Nephron progenitor cell (in vitro differentiated cells): ENCODE measurements around the gene LDLRAP1.

Experiments used
- DNase-seq: peaks from one replicate; pipeline ENCODE4 v3.0.0; 2021
- H3K27ac Mint-ChIP-seq: 2 replicates; pipeline ENCODE4 v1.8.0; 2021; ENCODE audit warnings: mild to moderate bottlenecking, moderate library complexity, mixed read lengths
- H3K27me3 Mint-ChIP-seq: 2 replicates; pipeline ENCODE4 v1.8.0; 2021; ENCODE audit warnings: mild to moderate bottlenecking, low read depth, mixed read lengths; ENCODE audit not compliant: poor library complexity
- H3K36me3 Mint-ChIP-seq: 2 replicates; pipeline ENCODE4 v1.8.0; 2021; ENCODE audit warnings: low read depth, mixed read lengths
- H3K4me1 Mint-ChIP-seq: 2 replicates; pipeline ENCODE4 v1.8.0; 2021; ENCODE audit warnings: mixed read lengths
- H3K4me3 Mint-ChIP-seq: 2 replicates; pipeline ENCODE4 v1.8.0; 2021; ENCODE audit warnings: mild to moderate bottlenecking, moderate library complexity, mixed read lengths
- H3K9me3 Mint-ChIP-seq: 2 replicates; pipeline ENCODE4 v1.8.0; 2021; ENCODE audit warnings: mild to moderate bottlenecking, moderate library complexity, mixed read lengths
- TF ChIP-seq, protein P1 (sequence below): fragments of 200-600 bp; sonication (generic); IDR thresholded peaks from 2 replicates; pipeline ENCODE4 v1.5.0; 2021; ENCODE audit warnings: antibody characterized with exemption

The LDLRAP1 gene

DNA sequence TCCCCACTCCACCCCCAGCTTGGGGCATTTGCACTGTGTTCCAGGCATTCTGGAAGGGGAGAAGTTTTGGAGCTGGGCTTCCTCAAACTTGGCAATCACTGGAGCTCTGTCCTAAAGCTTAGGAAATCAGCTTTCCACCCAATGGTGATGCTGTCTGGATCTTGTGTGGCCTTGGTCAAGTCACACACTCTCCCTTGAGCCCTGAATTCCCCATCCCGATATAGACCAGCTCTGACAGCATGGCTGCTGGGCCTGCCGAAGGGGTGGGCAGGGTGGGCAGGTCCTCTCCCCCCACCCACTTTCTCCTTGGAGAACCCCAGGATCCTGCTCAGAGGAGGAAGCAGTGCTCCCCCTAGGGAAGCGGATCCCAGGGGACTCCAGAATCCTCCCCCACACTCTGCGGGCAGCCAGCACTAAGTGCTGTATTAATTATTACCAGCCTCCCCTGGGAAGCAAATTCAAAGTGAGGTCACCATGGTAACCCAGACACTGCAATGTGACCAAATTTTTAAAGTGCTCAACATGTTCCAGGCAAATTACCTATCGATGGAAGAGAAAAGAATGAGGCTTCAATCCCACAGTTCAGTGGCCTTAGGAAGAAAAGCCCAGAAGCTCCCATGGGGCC is 21.3 kb upstream of the LDLRAP1 start:
- Mint-ChIP-seq H3K9me3 (peaks cover 6% of the 10 kb centered on the region), H3K4me3 (no peak overlapping the region), H3K27ac (no peak overlapping the region), H3K4me1 (no peaks in the 10 kb centered on the region), H3K36me3 (no peaks in the 10 kb centered on the region), H3K27me3 (peaks cover 5% of the 10 kb centered on the region)
- TF ChIP-seq, protein P1, sequence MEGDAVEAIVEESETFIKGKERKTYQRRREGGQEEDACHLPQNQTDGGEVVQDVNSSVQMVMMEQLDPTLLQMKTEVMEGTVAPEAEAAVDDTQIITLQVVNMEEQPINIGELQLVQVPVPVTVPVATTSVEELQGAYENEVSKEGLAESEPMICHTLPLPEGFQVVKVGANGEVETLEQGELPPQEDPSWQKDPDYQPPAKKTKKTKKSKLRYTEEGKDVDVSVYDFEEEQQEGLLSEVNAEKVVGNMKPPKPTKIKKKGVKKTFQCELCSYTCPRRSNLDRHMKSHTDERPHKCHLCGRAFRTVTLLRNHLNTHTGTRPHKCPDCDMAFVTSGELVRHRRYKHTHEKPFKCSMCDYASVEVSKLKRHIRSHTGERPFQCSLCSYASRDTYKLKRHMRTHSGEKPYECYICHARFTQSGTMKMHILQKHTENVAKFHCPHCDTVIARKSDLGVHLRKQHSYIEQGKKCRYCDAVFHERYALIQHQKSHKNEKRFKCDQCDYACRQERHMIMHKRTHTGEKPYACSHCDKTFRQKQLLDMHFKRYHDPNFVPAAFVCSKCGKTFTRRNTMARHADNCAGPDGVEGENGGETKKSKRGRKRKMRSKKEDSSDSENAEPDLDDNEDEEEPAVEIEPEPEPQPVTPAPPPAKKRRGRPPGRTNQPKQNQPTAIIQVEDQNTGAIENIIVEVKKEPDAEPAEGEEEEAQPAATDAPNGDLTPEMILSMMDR: no peak
- DNase-seq: no peak

DNA sequence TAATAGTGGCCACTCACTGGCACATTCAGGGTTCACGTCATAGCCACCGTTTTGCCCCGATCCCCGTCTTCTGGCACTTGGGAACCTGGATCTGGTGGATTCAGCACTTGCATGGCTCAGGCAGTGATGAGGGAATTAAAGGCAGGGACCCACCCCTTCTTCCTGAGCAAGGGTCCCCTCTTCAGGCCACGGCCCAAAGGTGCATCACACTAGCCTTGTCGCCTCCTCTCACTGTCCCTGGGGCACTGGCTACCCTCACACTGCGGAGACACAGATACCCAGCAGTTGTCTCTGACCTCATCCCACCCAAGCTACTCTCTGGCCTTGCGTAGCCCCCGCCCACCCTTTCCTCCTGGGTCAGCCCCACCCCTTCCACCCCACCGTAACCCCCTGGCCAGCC is 19.9 kb upstream of the LDLRAP1 start:
- Mint-ChIP-seq H3K4me3 (no peak overlapping the region), H3K27ac (no peak overlapping the region), H3K36me3 (no peaks in the 10 kb centered on the region), H3K9me3 (peaks cover 6% of the 10 kb centered on the region), H3K27me3 (peaks cover 8% of the 10 kb centered on the region), H3K4me1 (no peaks in the 10 kb centered on the region)
- TF ChIP-seq, protein P1: no peak
- DNase-seq: no peak

DNA sequence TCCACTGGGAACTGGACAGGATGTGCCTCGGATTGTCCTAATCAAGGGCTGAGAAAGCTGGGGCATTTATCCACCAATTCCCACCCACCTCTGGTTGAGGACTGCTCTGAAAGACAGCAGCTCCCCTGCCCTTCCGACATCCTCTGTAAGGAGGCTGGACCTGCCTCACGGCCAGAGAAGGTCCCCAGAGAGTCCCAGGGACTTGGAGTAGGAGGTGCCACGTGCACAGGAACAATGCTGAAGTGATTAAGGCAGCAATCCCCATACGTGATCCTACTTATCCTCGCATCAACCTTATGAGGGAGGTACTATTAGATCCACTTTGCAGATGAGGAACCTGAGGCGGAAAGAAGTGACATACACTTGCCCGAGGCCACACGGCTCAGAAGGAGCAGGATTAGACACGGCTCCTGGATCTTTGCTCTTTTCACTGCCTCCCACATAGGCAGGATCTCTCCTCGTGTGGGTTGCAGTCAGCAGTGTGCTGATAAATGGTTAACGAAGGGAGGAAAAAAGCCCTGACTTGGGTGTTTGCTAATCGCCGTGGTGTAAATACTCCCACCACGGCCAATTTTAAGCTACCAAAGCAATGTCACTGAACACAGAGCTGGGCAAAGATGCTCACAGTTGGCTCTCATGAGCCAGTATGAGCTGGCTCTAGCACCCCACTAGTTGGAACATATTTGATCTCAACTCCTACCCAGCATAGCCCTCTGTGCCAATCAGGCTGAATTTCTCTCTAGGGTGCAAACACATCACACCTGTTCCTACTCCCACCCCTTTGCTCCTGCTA is 18.6 kb upstream of the LDLRAP1 start:
- no peaks in the 10 kb centered on the region for H3K36me3 Mint-ChIP-seq
- H3K9me3 Mint-ChIP-seq: peaks cover 6% of the 10 kb centered on the region
- H3K27ac Mint-ChIP-seq: no peak overlapping the region
- DNase-seq: no peak
- no peak overlapping the region for H3K4me3 Mint-ChIP-seq
- TF ChIP-seq, protein P1: no peak
- H3K27me3 Mint-ChIP-seq: peaks cover 9% of the 10 kb centered on the region
- no peaks in the 10 kb centered on the region for H3K4me1 Mint-ChIP-seq

DNA sequence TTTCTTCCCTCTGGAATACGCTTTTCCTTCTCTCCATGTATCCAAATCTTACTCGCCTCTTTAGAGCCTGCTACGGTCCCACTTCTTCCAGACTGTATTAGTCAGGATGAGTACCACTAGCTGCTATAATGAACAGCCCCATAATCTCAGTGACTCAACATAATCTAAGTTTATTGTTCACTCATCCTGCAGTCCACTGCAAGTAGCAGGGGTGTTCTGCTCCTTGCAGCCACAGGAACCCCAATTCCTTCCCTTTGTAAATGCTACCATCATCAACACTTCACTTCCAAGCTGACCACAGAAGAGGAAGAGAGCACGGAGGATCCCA is 18.1 kb upstream of the LDLRAP1 start:
- peaks cover 2% of the 10 kb centered on the region for H3K4me1 Mint-ChIP-seq
- TF ChIP-seq, protein P1: no peak
- peaks cover 6% of the 10 kb centered on the region for H3K9me3 Mint-ChIP-seq
- DNase-seq: no peak
- H3K36me3 Mint-ChIP-seq: no peaks in the 10 kb centered on the region
- H3K27me3 Mint-ChIP-seq: peaks cover 9% of the 10 kb centered on the region
- no peak overlapping the region for H3K4me3 Mint-ChIP-seq
- no peak overlapping the region for H3K27ac Mint-ChIP-seq

DNA sequence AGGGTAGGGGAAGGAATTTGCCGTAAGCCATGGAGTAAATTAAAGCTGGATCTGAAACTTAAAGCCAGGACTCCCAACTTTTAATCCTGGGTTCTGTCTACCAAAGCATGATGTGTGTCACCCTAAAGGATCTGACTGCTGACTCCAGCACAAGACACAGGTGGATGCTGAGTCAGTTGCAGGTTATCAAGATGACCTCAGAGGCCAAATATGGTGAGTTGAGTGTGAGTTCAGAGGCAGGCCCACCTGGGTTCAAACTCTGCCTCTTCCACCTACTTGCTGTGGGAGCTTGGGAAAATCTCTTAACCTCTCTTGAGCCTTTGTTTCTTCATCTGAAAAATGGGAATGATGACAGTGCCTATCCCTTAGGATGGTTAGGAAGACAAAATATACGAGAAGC is 16.7 kb upstream of the LDLRAP1 start:
- Mint-ChIP-seq H3K9me3 (peaks cover 6% of the 10 kb centered on the region), H3K4me1 (peaks cover 5% of the 10 kb centered on the region), H3K27me3 (peaks cover 19% of the 10 kb centered on the region), H3K27ac (no peak overlapping the region), H3K4me3 (no peak overlapping the region), H3K36me3 (no peaks in the 10 kb centered on the region)
- TF ChIP-seq, protein P1: no peak
- no peak for DNase-seq
